Measurements from ENCODE around the gene CRKL.
"Not testable (repeated sequence)": the region's sequence is repeated elsewhere in the genome, so short reads cannot be mapped to it uniquely, and the experiment has no call there.

The CRKL gene

DNA sequence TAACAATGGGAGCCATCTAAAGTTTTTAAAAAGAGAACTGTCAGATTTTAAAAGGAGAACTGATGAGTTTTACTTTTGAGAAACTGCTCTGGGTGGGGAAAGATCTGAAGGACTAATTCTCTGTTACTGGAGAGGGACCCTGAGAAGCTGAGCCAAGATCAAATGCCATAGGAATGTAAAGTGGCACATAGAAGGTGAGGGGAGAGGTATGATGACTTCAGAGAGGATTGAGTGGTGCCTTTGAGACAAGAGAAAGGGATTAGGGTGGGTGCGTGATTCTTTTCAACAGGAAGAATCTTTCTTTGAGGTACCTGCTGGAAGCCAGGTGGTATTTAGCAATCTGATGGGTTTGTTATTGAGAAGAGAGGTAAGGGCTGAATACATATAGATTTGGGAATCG lies 9.0 kb downstream of the CRKL start:
- TF ChIP-seq, protein P1, sequence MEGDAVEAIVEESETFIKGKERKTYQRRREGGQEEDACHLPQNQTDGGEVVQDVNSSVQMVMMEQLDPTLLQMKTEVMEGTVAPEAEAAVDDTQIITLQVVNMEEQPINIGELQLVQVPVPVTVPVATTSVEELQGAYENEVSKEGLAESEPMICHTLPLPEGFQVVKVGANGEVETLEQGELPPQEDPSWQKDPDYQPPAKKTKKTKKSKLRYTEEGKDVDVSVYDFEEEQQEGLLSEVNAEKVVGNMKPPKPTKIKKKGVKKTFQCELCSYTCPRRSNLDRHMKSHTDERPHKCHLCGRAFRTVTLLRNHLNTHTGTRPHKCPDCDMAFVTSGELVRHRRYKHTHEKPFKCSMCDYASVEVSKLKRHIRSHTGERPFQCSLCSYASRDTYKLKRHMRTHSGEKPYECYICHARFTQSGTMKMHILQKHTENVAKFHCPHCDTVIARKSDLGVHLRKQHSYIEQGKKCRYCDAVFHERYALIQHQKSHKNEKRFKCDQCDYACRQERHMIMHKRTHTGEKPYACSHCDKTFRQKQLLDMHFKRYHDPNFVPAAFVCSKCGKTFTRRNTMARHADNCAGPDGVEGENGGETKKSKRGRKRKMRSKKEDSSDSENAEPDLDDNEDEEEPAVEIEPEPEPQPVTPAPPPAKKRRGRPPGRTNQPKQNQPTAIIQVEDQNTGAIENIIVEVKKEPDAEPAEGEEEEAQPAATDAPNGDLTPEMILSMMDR (IDR thresholded peaks at IDR 0.05; ENCODE audit: borderline replicate concordance, control extremely low read depth, extremely low read depth, insufficient read depth, missing control alignments): no peak
- no peak for DNase-seq (ENCODE audit: low spot score)
- in situ Hi-C loops (cut with MboI; ENCODE audit: low sequenced_read_pairs, unreplicated experiment): no loop called here

GRCh38 chr22:20927940-20928572 lies 10.8 kb downstream of the CRKL start:
- in situ Hi-C loops (cut with MboI; ENCODE audit: low sequenced_read_pairs, unreplicated experiment): no loop called here
- TF ChIP-seq, protein P1 (IDR thresholded peaks at IDR 0.05; ENCODE audit: borderline replicate concordance, control extremely low read depth, extremely low read depth, insufficient read depth, missing control alignments): no peak

GRCh38 chr22:20928573-20928967 lies 11.4 kb downstream of the CRKL start:
- DNase-seq (ENCODE audit: low spot score): no peak
- TF ChIP-seq, protein P1 (IDR thresholded peaks at IDR 0.05; ENCODE audit: borderline replicate concordance, control extremely low read depth, extremely low read depth, insufficient read depth, missing control alignments): no peak
- in situ Hi-C loops (cut with MboI; ENCODE audit: low sequenced_read_pairs, unreplicated experiment): no loop called here

More at GRCh38 chr22:20927940-20928572, 10.8 kb downstream of the CRKL start:
- DNase-seq (ENCODE audit: low spot score): no peak

GRCh38 chr22:20930004-20930403 lies 12.8 kb downstream of the CRKL start:
- in situ Hi-C loops (cut with MboI; ENCODE audit: low sequenced_read_pairs, unreplicated experiment): no loop called here
- DNase-seq (ENCODE audit: low spot score): no peak
- TF ChIP-seq, protein P1 (IDR thresholded peaks at IDR 0.05; ENCODE audit: borderline replicate concordance, control extremely low read depth, extremely low read depth, insufficient read depth, missing control alignments): no peak

DNA sequence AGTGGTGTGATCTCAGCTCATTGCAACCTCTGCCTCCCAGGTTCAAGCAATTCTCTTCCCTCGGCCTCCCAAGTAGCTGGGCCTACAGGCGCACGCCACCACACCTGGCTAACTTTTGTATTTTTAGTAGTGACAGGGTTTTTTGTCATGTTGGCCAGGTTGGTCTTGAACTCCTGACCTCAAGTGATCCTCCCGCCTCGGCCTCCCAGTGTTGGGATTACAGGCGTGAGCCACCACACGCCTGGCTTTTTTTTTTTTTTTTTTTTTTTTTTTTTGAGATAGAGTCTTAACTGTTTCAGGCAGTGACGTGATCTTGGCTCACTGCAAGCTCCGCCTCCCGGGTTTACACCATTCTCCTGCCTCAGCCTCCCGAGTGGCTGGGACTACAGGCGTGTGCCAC lies 13.2 kb downstream of the CRKL start:
- in situ Hi-C loops (cut with MboI; ENCODE audit: low sequenced_read_pairs, unreplicated experiment); DNase-seq (ENCODE audit: low spot score): not testable (repeated sequence)

- DNase-seq (ENCODE audit: low spot score): no peak
- in situ Hi-C loops (cut with MboI; ENCODE audit: low sequenced_read_pairs, unreplicated experiment): no loop called here
- TF ChIP-seq, protein P1 (IDR thresholded peaks at IDR 0.05; ENCODE audit: borderline replicate concordance, control extremely low read depth, extremely low read depth, insufficient read depth, missing control alignments): no peak
Measured at GRCh38 chr22:20931126-20931654, 14.0 kb downstream of the CRKL start.

DNA sequence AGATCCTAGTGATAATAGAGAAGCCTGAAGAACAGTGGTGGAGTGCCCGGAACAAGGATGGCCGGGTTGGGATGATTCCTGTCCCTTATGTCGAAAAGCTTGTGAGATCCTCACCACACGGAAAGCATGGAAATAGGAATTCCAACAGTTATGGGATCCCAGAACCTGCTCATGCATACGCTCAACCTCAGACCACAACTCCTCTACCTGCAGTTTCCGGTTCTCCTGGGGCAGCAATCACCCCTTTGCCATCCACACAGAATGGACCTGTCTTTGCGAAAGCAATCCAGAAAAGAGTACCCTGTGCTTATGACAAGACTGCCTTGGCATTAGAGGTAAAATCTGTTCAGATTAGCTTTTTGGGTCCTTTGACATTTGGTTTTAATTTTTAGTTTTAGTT lies 16.7 kb downstream of the CRKL start:
- no peak for DNase-seq (ENCODE audit: low spot score)
- in situ Hi-C loops (cut with MboI; ENCODE audit: low sequenced_read_pairs, unreplicated experiment): no loop called here
- TF ChIP-seq, protein P1 (IDR thresholded peaks at IDR 0.05; ENCODE audit: borderline replicate concordance, control extremely low read depth, extremely low read depth, insufficient read depth, missing control alignments): no peak

DNA sequence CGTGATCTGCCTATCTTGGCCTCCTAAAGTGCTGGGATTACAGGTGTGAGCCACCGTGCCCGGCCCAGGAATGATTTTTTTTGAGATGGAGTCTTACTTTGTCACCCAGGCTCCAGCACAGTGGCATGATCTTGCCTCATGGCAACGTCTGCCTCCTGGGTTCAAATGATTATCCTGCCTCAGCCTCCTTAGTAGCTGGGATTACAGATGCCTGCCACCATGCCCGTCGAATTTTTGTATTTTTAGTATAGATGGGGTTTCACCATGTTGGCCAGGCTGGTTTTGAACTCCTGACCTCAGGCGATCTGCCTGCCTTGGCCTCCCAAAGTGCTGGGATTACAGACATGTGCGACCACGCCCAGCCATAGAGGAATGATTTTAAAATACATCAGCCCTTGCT lies 17.8 kb downstream of the CRKL start:
- in situ Hi-C loops (cut with MboI; ENCODE audit: low sequenced_read_pairs, unreplicated experiment); DNase-seq (ENCODE audit: low spot score): not testable (repeated sequence)

GRCh38 chr22:20935780-20936539 lies 18.8 kb downstream of the CRKL start:
- in situ Hi-C loops (cut with MboI; ENCODE audit: low sequenced_read_pairs, unreplicated experiment); DNase-seq (ENCODE audit: low spot score): not testable (repeated sequence)
